Ovary (tissue), 3 donors: ENCODE data around the gene IMMP2L.

Source experiments
- EP300 ChIP-seq: sonication (generic); formaldehyde crosslinking; IDR thresholded peaks from one replicate; pipeline ENCODE4 v1.6.1; 2017; ENCODE audit warnings: antibody characterized with exemption
- POLR2A ChIP-seq: fragments of 450-650 bp; IDR thresholded peaks from one replicate; pipeline ENCODE4 v1.6.1; 2017; ENCODE audit warnings: antibody characterized with exemption, mild to moderate bottlenecking, moderate library complexity
- TF ChIP-seq, protein P1 (sequence below), 3 donors: fragments of 450-650 bp in 2 of 3; fragments of 200-600 bp in 1 of 3; IDR thresholded peaks; one replicate each; pipeline versions ENCODE4 v1.5.1 to v1.8.0; 2016 to 2022; ENCODE audit warnings: antibody characterized with exemption in 3 of 3, mild to moderate bottlenecking in 1 of 3
- donor health status: DM: no; HTN: no; CAD: no.

GRCh38 chr7:111012799-111013675 lies 549.3 kb downstream of the IMMP2L start:
- TF ChIP-seq, protein P1, sequence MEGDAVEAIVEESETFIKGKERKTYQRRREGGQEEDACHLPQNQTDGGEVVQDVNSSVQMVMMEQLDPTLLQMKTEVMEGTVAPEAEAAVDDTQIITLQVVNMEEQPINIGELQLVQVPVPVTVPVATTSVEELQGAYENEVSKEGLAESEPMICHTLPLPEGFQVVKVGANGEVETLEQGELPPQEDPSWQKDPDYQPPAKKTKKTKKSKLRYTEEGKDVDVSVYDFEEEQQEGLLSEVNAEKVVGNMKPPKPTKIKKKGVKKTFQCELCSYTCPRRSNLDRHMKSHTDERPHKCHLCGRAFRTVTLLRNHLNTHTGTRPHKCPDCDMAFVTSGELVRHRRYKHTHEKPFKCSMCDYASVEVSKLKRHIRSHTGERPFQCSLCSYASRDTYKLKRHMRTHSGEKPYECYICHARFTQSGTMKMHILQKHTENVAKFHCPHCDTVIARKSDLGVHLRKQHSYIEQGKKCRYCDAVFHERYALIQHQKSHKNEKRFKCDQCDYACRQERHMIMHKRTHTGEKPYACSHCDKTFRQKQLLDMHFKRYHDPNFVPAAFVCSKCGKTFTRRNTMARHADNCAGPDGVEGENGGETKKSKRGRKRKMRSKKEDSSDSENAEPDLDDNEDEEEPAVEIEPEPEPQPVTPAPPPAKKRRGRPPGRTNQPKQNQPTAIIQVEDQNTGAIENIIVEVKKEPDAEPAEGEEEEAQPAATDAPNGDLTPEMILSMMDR (IDR thresholded peaks at IDR 0.05): no peak
- TF ChIP-seq POLR2A (no peak), EP300 (no peak)
